LNCaP clone FGC (cell line): ENCODE results near the gene SIAH2.

Experiments used
- DNase-seq: peaks from one replicate; pipeline ENCODE4 v3.0.0-alpha.2; 2011; ENCODE audit warnings: low read depth
- H3K4me3 ChIP-seq: 2 replicates; pipeline ENCODE4 v1.5.1; 2011; ENCODE audit warnings: mild to moderate bottlenecking, low read depth, low read length, control low read depth
- TF ChIP-seq, protein P1 (sequence below): IDR thresholded peaks from 2 replicates; pipeline ENCODE4 v1.5.1; 2012; ENCODE audit warnings: mild to moderate bottlenecking; ENCODE audit not compliant: control insufficient read depth, insufficient read depth; ENCODE audit errors: extremely low read depth

The SIAH2 gene

DNA sequence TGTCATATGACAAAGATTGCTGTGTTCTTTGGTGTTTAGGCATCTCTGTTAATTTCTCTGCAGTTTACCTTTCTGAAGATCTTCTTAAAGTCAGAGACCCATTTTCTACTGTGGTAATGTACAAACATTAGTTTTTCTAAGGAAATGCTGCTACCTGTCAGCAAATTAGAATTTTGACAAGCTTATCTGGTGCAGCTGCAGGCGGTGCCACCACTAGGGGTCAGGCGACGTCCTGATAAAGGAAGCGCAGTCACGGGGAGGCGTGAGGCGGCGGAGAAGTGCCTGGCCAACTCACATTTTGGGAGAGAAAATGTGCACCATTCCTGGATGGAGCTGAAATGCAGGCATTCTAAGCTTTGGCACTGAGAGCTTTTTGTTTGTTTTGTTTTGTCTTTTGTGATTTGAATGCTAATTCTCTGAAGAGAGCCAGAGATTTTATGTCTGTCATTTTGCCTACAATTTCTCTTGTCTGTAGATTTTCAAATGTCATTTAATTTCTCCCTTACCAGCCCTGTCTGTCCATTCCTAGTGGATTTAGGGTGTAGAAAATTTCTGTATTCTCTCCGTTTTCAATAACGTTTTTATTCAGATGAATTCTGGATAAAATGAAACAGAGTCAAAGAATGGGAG is 24.9 kb upstream of the SIAH2 start:
- TF ChIP-seq, protein P1, sequence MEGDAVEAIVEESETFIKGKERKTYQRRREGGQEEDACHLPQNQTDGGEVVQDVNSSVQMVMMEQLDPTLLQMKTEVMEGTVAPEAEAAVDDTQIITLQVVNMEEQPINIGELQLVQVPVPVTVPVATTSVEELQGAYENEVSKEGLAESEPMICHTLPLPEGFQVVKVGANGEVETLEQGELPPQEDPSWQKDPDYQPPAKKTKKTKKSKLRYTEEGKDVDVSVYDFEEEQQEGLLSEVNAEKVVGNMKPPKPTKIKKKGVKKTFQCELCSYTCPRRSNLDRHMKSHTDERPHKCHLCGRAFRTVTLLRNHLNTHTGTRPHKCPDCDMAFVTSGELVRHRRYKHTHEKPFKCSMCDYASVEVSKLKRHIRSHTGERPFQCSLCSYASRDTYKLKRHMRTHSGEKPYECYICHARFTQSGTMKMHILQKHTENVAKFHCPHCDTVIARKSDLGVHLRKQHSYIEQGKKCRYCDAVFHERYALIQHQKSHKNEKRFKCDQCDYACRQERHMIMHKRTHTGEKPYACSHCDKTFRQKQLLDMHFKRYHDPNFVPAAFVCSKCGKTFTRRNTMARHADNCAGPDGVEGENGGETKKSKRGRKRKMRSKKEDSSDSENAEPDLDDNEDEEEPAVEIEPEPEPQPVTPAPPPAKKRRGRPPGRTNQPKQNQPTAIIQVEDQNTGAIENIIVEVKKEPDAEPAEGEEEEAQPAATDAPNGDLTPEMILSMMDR = peak; percentile 98
- H3K4me3 ChIP-seq = no peak overlapping the region
- peak; percentile 46 for DNase-seq

DNA sequence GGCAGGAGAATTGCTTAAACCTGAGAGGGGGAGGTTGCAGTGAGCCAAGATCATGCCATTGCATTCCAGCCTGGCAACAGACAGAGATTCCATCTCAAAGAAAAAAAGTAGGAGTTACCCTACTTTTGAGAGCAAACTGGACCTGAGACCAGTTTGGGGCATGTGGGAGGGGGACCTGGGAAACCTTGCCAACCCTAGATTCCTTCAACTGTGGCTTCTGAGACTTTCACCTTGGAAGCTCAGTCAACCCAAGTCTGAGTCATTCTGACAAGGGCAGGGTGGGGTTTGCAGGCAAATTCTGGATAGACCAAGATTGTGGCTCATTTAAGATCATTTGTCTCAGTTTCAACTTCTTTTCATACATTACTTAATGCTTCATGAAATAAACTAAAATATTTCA is 23.8 kb upstream of the SIAH2 start:
- TF ChIP-seq, protein P1 = no peak
- no peak for DNase-seq
- H3K4me3 ChIP-seq = no peak overlapping the region

DNA sequence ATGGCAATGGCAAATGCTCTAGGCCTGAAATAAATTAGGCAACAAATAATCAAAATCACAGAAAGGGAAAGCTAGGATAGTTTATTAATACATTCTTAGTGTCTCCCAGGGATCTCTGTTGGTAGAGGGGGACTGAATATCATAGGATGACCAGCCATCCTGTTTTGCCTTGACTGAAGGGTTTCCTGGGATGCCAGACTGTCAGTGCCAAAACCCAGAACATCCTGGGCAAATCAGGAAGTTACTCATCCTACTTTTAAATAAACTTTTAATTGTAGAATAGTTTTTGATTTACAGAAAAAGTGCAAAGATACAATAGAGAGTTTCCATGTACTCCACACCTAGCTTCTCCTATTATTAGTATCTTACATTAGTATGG is 21.8 kb upstream of the SIAH2 start:
- no peak for DNase-seq
- H3K4me3 ChIP-seq = no peak overlapping the region
- TF ChIP-seq, protein P1 = no peak

DNA sequence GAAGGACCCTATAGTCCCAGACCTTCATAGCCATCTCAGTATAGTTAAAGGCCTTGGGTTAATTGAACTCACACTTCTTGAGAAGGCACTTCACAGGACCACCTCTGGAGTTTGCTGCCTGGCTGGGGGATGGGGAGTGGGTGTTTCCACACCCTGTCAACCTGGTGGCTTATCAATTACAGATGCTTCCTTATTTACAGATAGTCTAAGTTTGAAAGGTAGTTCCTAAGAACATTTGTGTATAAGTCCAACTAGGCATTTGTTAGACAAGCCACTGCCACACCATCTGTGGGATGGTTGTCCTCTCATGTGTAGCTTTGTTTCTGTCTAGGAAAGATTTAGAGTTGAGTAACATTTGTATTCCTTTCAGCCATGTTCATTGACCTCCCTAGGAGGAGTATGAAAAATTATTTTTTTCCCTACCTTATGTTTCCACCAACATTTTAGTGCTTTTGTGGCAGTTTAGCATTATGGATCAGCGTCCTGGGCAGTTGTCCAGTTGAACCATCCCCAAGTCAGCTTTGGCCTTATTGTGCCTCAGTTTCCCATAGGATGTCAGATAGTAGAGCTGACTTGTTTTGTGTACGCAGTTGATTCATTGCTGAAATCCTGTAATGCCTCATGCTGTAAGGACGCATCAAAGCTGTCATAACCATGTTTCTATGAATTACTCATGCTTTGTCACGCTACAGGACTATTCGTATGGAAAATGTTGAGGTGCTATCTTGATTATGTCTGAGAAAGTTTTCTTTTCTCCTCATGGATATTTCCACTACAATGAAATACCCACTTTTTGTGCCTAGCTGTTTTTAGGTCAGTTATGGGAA is 21.2 kb upstream of the SIAH2 start:
- no peak for DNase-seq
- TF ChIP-seq, protein P1 = no peak
- no peak overlapping the region for H3K4me3 ChIP-seq

DNA sequence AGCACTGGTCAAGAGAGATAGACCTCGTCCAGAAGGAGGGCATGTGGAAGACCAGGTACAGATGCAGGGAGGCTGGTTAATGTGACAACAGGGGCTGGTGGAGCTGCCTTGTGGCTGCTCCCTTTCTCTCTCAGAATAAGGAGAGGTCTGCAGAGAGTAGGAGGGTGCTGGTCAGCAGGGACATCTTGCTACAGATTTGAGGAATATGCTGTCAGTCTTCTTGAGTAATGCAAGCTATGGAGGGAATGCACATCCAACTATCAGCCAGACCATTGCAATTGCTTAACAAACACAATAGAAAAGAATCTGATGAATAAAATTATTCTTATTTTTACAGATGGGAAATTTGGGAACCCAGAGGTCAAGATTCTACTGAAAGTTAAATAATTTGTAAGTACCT is 20.3 kb upstream of the SIAH2 start:
- DNase-seq = no peak
- TF ChIP-seq, protein P1 = no peak
- H3K4me3 ChIP-seq = no peak overlapping the region

DNA sequence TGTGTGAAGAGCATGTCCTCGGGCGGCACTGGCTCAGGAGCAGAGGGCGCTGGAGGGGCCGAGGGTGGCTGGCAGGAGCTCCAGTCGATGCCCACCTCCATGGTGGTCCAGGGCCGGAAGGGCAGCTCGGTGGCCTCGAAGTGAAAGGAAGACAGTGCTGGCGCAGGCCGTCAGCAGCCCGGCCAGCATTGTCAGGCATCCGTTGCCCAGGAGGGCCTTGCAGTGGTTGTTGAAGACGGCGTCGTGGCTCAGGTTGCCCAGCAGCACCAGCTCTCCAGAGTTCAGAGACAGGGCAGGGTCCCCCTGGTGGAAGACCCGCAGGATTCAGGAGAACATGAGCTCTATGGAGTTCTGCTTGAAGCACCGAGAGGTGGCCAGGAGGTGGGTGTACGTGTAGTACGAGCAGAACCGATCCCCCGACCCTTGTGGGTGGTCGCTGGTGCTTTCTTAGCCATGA is 16.5 kb upstream of the SIAH2 start:
- TF ChIP-seq, protein P1 = no peak
- H3K4me3 ChIP-seq = no peak overlapping the region
- no peak for DNase-seq

DNA sequence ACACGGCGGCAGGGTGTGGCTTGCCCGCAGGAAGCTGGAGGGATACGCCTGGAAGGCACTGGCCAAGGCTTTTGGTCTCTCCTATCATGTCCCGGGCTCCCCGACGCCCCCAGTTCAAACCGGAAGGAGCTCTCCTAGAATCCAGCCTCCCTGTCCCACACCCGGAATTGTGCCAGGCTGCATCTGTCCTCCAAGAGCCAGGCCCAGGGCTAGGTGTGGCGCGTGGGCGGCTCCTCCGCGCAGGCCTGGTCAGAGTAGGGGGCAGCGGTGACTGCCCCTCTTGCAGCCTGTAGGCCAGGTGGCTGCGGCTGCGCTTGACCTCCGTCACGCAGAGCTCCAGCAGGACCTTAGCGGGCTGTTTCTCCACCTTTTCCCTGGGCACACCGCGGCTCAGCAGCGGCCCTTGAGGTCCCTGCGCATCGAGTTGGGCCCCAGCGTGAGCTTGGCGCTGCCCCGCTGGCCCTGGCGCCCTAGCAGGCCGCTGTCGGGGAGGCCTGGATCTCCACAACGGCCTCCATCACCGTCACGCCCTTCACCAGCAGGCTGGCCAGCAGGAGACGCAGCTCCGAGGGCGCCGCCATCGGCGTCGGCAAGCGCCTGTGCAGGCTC is 15.9 kb upstream of the SIAH2 start:
- TF ChIP-seq, protein P1 = no peak
- DNase-seq = no peak
- H3K4me3 ChIP-seq = no peak overlapping the region
